Superior temporal gyrus (tissue), 1 donor: ENCODE measurements around the gene HEXD.
A peak's percentile ranks its signal among the peaks of the same experiment; 100 is the strongest.

Experiments
- DNase-seq: peaks from one replicate; pipeline ENCODE4 v3.0.0-alpha.2; 2016; ENCODE audit errors: extremely low spot score

Gene HEXD

DNA sequence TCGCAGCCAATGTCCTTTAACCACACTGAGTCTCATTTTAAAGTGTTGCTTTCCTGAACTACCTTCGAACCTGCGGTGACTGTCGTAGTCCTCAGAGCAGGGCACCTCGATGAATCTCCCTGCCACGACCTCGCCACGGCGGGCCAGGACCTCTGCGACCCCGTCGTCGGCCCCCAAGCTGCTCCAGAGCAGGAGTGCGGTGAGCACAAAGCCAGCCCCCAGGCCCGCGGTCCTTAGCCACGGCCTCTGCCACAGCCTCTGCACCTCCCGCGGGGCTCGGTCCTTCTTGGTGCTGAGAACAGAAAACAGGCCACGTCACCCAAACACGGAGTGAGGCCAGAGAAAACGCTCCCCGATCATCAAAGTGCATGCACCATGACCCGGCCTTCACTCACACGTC is 2.8 kb upstream of the HEXD start:
- no peak for DNase-seq

DNA sequence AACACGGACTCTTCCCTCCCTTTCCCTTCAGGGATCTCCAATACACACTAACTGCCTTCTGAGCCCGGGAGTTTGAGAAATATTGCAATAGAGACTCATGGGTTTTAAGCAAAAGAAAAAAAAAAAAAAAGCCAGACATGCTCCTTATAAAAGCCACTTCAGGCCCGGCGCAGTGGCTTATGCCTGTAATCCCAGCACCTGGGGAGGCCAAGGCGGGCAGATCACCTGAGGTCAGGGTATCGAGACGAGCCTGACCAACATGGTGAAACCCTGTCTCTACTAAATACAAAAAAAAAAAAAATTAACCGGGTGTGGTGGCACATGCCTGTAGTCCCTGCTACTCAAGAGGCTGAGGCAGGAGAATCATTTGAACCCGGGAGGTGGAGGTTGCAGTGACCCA is 2.4 kb upstream of the HEXD start:
- no peak for DNase-seq

DNA sequence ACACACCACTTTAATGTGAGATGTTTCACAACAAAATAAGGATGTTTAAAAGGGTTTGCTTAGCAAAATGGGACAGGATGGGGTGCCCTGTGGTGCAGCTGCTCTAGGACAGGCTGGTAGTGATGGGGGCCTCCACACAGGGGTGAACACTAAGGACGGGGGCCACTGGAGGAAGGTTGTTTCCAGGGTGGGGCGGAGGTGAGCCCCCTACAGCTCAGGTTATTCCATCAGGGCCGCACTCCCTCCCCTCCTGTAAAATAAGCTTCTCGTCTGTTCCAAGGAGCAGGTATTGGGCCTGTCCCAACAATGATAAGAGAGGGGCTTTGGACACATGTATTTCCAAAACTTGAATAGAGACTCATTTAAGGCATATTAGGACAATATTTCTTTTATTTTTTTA is 1.9 kb upstream of the HEXD start:
- DNase-seq = no peak

DNA sequence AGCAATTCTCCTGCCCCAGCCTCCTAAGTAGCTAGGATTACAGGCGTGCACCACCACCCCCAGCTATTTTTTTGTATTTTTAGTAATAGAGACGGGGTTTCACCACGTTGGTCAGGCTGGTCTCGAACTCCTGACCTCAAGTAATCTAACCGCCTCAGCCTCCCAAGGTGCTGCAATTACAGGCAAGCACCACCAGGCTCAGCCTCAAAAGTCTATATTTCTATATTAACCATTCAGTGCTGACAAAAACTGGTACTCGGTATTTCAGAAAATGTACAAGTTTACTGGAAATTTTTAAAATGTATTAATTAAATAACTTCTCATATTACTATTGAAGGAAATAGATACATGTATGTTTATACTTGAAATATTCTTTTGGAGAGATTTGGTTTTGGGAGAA is 1.4 kb upstream of the HEXD start:
- DNase-seq = no peak

DNA sequence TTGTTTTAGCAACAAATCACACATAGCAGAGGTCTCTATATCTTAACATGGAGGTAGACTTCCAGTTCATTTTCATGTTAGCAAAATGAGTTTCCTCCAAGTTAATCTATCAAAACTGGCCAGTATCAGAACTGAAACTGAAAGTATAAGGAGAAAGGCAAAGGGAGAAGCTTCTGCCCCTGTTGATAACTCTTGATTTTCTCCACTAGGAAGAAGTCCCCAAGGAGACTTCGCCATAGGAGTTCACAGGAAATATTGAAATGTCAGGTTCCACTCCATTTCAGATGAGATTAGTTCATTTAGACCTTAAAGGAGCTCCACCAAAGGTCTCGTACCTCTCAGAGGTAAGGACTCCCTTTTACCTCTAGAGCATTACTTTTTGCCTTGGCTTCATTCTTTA is 1.4 kb downstream of the HEXD start:
- DNase-seq = no peak

DNA sequence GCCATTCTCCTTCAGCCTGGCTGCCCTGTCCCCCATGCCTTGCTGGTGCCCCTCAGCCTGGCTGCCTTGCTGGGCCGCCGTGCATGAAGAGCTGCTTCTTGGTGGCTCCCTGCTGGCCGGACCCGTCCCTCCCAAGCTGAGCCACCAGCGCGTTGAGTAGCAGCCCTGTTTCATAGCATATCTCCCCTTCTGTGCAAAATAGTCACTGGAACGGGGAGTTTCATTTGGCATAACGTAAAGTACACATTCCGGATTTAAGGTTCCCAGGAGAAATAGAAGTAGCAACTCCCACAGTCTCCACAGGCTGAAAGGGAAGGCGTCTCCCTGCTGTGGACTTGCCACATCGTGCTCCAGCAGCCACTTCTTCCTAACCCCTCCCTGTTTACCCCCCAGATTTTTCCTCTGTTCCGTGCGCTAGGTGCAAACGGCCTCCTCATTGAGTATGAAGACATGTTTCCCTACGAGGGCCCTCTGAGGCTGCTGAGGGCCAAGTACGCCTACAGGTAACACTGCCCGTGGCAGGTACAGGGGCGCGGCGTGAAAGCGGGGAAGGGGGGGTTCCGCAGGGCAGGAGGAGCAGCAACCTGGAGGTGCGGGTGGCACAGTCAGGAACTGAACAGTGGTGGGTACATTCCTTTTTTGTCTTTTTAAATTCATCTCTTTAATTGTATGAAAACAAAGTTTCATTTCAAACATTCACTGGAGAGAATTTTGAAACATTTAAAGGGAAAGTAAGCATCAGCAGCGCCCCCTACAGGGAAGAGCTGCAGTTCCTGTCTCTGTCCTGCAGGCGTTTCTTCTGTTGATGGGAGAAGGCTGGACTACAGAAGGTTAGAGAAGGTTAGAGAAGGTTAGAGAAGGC is 6.1 kb downstream of the HEXD start:
- DNase-seq = peak; percentile 50

DNA sequence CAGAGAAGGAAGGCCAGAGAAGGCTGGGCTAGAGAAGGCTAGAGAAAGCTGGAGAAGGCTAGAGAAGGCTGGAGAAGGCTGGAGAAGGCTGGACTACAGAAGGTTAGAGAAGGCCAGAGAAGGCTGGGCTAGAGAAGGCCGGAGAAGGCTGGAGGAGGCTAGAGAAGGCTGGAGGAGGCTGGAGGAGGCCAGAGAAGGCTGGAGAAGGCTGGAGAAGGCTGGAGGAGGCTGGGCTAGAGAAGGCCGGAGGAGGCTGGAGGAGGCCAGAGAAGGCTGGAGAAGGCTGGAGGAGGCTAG is 6.7 kb downstream of the HEXD start:
- DNase-seq = no peak

DNA sequence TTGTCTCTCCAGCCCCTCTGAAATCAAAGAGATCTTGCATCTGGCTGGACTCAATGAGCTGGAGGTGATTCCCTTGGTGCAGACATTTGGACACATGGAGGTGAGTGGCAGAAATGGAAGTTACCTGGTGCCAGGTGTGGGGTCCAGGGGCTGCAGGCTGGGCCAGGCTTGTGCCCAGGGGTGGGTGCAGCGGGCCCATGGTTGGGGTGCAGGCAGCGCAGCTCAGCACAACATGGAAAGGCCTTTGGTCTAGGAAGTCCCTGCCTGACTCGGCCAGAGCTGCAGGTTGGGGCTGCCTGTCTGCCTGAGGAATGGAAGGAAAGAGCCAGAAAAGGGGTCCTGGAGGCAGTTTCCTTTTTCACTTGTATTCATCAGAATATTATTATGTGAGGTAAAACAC is 10.4 kb downstream of the HEXD start:
- DNase-seq = no peak

DNA sequence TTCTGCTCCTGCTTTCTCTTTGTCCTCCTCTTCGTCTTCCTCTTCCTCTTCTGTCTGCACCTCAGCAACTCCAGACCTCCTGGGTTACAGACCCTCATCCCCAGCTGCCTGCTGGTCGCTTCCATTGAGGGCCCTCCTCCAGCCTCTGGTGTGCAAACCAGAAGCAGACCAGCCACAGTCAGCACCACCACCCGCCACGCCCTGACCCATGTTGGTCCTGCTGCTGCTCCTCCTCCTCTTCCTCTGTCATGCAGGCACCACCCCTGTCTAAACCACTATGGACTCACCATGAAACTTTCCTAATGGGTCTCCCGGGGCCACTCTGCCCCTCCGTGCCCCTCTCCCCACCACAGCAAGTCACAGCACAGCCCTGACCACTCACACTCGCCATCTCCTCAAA is 11.7 kb downstream of the HEXD start:
- no peak for DNase-seq

DNA sequence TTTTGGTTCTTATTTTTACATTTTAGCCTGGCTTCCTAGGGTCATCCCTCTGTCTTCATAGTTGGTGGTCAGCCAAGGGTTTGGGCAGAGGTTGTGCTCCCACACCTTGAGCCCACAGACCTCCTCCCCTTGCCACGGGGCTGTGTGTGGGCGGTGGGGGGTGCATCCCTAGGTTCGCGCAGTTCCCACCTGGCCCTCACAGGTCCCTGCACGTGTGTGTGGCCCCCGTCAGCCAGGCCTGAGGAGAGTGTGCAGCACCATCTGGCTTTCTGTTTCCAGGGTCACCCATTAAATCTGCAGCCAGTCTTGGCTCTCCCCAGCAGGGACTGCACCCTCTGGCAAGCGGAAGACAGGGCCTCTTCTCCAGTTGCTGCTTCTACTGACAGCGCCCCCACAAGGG is 13.9 kb downstream of the HEXD start:
- no peak for DNase-seq

DNA sequence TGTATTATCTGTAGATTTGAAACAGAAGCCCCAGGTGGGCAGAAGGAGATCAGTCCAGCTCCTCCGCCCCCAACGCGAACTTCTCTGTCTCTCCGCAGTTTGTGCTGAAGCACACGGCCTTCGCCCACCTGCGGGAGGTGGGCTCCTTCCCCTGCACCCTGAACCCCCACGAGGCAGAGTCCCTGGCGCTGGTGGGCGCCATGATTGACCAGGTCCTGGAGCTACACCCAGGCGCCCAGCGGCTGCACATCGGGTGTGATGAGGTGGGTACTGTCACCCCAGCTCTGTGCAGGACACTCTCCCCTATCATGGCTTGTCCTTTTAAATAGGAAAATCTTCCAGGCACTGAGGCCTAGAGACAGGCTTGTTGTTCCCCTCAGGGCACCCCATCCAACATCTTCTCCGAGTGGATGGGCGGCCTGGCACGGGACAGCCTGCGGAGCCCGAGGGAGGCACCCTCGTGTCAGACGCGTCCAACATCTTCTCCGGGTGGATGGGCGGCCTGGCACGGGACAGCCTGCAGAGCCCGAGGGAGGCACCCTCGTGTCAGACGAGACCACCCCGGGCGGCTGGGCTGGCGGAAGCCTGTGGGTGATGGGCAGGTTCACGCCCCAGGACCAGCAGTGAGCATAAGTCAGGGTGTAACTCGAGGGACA is 15.5 kb downstream of the HEXD start:
- DNase-seq = no peak

DNA sequence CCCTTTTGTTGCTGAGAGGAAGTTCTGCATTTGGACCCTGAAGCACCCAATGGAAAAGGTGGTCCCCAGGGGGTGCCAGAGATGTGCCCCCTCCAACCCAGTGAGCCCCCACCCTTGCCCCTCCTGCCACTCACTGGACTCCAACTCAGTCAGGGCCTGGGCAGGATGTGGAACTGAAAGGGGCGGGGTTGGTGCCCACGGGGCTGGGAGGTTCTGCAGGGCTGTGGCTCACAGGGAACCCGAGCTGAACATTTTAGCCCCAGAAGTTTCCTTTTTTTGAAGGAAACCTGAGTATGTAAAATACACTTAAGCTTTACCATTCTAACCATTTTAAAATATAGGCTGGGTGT is 16.0 kb downstream of the HEXD start:
- DNase-seq = no peak

DNA sequence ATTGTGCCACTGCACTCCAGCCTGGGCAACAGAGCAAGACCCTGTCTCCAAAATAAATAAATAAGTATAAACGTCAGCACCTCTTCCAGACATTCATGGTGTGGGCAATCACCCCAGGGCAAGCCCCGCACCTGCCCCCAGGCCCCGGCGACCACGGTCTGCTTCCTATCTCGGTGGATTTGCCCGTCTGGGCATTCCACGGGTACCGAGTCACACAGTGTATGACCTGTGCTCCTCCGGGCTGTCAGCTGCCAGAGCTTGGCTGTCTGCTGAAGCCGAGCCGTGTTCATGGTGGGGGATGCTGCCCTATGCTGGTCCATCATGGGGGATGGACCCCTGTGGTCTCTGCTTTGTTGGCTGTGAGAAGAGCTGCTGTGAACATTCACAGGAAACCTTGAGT is 17.0 kb downstream of the HEXD start:
- no peak for DNase-seq

DNA sequence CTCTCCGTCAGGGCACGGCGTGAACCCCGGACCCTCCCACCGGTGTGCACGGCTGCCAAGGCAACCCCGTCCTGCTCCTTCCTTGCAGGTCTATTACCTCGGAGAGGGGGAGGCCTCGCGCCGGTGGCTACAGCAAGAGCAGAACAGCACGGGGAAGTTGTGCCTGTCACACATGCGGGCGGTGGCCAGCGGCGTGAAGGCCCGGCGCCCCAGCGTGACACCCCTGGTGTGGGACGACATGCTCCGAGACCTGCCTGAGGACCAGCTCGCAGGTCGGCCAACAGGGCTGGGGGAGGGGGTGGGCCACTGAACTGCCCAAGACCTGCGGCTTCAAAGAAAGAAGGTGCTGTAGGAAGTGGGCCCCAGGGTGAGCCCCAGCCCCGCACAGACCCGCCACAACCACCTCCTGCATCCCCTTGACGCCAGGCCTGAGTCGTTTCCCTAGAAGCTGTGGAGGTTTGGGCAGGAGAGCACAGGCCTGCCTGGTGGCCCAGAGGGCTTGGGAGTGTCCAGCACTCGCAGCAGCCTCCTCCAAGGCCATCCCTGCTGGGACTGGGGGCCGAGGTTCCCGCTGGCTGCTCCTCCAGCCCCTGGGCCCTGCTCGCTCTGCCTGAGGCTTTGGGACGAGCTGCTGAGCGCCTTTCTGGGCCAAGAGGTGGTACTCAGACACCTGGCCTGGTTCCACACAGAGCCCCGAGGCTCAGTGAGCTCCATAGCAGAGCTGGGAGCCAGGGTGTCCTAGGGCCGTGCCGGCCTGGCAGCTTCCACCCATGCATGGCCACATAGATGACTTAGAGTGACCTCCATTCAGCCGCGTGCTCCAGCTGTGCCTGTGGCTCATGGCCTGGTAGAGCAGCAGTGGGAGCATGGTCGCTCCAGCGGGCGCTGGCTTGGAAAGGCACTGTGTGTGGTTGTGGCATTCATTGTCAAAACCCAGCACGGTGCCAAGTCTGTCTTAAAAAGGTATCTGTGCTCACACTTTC is 17.7 kb downstream of the HEXD start:
- DNase-seq = no peak

DNA sequence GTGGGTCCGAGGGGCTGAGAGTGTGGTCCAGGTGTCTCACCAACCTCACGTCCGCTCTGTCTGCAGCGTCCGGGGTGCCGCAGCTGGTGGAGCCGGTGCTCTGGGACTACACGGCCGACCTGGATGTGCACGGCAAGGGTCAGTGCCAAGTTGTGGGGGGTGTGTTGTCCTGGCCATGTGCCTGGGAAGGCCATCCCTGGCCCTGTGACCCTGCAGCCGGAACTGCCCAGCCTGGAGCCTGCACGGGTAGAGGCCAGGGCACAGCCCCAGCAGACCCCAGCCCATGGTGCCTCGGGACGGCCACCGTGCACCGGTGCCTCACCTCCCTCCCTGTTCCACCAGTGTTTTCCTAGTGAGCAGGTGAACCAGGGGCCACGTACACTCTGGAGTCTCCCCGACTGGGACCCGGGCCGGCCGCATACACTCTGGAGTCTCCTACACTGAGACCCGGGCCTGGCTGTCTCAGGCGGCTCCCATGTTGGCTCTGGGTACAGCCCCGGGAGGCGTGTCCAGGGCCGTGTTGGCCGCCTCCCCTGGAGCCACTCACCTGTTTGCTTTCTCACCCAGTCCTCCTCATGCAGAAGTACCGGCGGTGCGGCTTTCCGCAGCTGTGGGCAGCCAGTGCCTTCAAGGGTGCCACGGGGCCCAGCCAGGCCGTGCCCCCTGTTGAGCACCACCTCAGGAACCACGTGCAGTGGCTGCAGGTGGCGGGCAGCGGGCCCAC is 18.6 kb downstream of the HEXD start:
- no peak for DNase-seq

DNA sequence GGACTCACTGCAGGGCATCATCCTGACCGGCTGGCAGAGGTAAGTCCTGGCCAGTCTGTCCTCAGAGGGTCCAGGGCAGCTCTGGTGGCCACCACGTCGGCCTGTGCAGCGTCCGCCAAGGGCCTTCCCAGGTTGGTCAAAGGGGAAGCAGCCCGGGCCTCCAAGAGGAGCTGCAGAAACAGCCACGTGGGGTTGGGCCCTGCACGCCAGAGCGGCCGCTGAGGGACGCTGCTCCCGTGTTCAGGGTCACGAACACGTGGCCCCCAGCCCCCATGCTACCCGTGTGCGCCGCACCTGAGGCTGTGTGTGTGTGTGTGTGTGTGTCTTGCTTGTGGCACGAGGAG is 19.1 kb downstream of the HEXD start:
- no peak for DNase-seq

DNA sequence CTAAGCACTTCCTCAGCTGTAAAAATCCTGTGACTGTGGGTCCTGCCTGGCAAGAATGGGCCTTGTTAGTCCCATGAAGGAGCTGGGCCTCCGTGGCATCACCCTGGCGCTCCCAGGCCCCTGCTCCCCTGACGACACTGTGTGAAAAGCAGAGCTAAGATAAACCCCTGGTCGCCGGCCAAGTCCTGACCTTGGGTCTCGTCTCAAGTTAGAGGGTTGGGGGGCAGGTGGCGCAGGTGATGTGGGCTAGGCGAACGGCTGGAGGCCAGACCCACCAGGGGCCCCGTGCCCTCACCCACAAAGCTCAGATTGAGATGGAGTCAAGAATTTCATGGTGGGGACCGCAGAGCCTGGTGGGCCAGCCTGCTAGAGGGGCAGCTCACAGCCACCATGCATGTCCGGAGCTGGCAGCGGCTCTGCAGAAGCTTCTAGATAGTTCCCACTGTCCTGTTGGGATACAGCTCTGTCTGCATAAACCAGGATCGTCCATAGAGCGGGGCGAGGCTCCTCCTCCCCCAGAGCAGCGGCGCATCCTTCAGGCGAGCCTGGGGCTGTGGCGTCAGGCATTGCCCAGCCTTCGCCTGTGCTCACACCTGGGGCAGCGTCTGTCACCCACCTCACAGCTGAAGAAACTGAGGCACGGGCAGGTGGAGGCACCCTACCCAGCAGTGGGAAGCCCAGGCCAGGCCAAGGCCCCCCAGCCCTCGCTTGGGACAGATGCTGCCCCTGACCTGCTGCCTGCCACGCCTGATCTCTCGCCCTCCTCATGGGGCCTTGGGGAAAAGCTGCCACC is 20.4 kb downstream of the HEXD start:
- DNase-seq = no peak

DNA sequence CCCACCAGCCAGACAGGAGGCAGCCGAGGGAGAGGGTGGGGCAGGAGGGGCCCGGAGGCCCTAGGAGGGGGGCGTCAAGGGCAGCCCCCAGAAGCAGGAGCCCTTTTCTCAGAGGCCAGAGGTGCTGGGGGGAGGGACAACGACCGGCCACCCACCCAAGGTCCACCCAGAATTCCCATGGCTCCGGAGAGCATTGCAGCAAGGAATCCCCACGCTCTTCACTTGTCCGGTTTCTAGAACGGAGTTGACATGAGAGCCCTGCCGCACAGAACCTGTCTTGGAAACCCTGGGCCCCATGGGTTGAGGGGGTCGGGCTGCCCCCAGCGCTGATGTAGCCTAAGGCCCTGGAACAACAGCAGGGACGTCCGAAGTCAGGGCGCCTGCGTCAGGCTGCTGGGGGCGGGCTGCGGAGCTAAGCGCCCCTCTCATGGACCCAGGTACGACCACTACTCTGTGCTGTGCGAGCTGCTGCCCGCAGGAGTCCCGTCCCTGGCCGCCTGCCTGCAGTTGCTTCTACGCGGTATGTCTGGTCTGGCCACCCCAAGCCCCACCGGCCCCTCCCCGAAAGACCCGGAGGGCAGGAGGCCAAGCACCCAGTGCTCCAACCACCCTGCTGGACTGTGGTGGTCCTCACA is 21.2 kb downstream of the HEXD start:
- no peak for DNase-seq

DNA sequence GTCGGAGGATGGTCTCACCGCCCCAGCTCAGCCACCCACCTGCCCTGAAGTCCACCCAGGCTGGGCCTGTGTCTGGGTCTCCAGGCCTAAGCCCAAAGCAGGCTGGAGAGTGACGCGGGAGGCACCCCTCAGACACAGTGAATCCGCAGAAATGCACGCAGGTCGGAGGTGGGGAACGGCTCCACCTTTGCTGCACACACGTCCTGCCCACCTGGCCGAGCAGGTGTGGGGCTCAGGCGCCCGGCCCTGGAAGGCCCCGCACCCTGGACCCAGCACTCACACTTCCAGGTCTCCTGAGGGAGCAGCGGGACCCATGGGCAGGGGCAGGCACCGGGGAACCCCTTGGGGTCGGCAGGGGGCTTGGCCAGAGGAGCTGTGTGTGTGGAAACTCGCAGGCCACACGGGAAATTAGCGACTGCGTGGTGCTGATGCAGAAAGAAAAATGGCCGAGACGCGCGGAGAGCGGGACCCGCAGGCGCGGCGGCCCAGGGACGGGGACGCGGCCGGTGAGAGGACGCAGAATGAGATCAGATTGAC is 21.8 kb downstream of the HEXD start:
- DNase-seq = no peak

DNA sequence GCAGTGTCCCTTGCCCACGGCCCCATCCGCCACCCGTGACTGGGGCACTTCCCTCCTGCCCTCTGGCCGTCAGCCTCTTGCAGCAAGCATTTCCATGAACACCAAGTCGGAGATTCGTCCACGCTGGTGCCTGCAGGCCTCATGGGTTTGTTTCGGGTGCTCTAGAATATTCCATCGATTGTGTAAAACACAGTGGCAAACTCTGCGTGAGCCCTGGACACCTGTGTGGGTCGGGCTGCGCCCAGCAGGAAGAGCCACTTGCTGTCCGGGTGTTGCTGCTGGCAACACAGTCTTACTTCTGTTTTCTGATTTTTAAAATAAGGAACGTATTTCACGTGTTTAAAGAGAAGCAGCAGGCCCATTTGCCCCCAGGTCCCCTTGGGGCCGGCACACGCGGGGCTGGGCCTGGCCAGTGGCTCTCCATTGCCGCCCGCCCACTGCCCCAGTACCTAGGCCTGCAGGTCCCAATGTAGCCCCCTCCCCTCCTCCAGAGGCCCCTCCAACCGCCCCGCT is 22.4 kb downstream of the HEXD start:
- DNase-seq = no peak
